GM12878 (cell line): ENCODE results near the gene USP2. TPM values are rescaled to one million over a fixed set of nuclear protein-coding genes. Genes with fewer than 3 reads are reported as not detected.
A peak's percentile ranks its signal among the peaks of the same experiment; 100 is the strongest.

Source experiments
- ATAC-seq: fragments of 200-7000 bp; cut with Tn5 transposase; 3 replicates; pipeline ENCODE4 v1.9.1; 2020; ENCODE audit warnings: mild to moderate bottlenecking, moderate library complexity
- BruUV-seq: library from RNA; stranded (reverse); fragments of 400-500 nt; replicated peaks from 2 replicates; lab custom pipeline; 2021; lab: Mats Ljungman, UMichigan
- CTCF ChIA-PET: fragments of 300-600 bp; sonication (Branson Sonifier 250); formaldehyde crosslinking; extraction: SDS; loops from one replicate; lab custom pipeline; 2021; ENCODE audit warnings: inconsistent platforms; lab: Yijun Ruan, JAX
- POLR2A ChIA-PET: fragments of 350-600 bp; formaldehyde crosslinking; extraction: SDS; loops from one replicate; lab custom pipeline; 2021; ENCODE audit warnings: inconsistent platforms; lab: Charles Lee
- RAD21 ChIA-PET: fragments of 300-600 bp; sonication (Branson Sonifier 250); formaldehyde crosslinking; loops from one replicate; lab custom pipeline; 2023; ENCODE audit warnings: antibody characterized with exemption; ENCODE audit not compliant: unreplicated experiment; lab: Charles Lee
- SMC1A ChIA-PET: fragments of 300-600 bp; sonication (Branson Sonifier 250); formaldehyde crosslinking; loops from one replicate; lab custom pipeline; 2023; ENCODE audit not compliant: unreplicated experiment, uncharacterized antibody; lab: Charles Lee
- DNase-seq: peaks from one replicate; pipeline ENCODE4 v3.0.0-alpha.2; 2011; ENCODE audit warnings: low read depth, low spot score
- FAIRE-seq: peaks from 3 replicates; lab custom pipeline; 2011; peaks lifted over from hg19 to GRCh38; lab: Jason Lieb, UNC
- H2AFZ ChIP-seq: 2 replicates; pipeline ENCODE4 v1.6.0; 2011; ENCODE audit warnings: low read depth, low read length, control low read depth; ENCODE audit not compliant: control insufficient read depth
- H3K27ac ChIP-seq: 2 replicates; pipeline ENCODE4 v1.5.1; 2011; ENCODE audit warnings: control low read depth; ENCODE audit not compliant: control insufficient read depth, insufficient read depth
- H3K27me3 ChIP-seq, 2 experiments: replicated peaks in 1 of 2; 2 replicates each; pipeline versions ENCODE4 v1.6.0 to v1.6.1; 2011; ENCODE audit warnings: low read length in 1 of 2; ENCODE audit not compliant: control insufficient read depth in 2 of 2, insufficient read depth in 2 of 2
- H3K36me3 ChIP-seq, 2 experiments: 2 replicates each; pipeline ENCODE4 v1.5.1; 2011; ENCODE audit warnings: low read length in 1 of 2; ENCODE audit not compliant: control insufficient read depth in 2 of 2, insufficient read depth in 2 of 2
- H3K4me1 ChIP-seq: 2 replicates; pipeline ENCODE4 v1.6.1; 2011; ENCODE audit warnings: mild to moderate bottlenecking, low read length, moderate library complexity, mixed read lengths; ENCODE audit not compliant: control insufficient read depth, insufficient read depth
- H3K4me2 ChIP-seq: 2 replicates; pipeline ENCODE4 v1.6.0; 2011; ENCODE audit warnings: control low read depth; ENCODE audit not compliant: control insufficient read depth, insufficient read depth
- H3K4me3 ChIP-seq: fragments of 200-600 bp; sonication (generic); 2 replicates; pipeline ENCODE4 v1.5.1; 2016
- H3K79me2 ChIP-seq: 2 replicates; pipeline ENCODE4 v1.6.0; 2011; ENCODE audit warnings: low read length; ENCODE audit not compliant: control insufficient read depth, insufficient read depth
- H3K9ac ChIP-seq: 2 replicates; pipeline ENCODE4 v1.8.0; 2011; ENCODE audit warnings: low read length, control low read depth, mixed read lengths; ENCODE audit not compliant: control insufficient read depth, insufficient read depth
- H3K9me3 ChIP-seq: replicated peaks from 3 replicates; pipeline ENCODE4 v1.5.1; 2011; ENCODE audit warnings: mild to moderate bottlenecking, low read length; ENCODE audit not compliant: control insufficient read depth, insufficient read depth
- H4K20me1 ChIP-seq: 2 replicates; pipeline ENCODE4 v1.6.0; 2011; ENCODE audit not compliant: control insufficient read depth, insufficient read depth
- MYC ChIP-seq: IDR thresholded peaks from 2 replicates; pipeline ENCODE4 v1.6.1; 2011; ENCODE audit warnings: mild to moderate bottlenecking, low read length, moderate library complexity, inconsistent platforms; ENCODE audit not compliant: insufficient read depth, insufficient replicate concordance, insufficient read length, severe bottlenecking
- NFIC ChIP-seq: IDR thresholded peaks from 2 replicates; pipeline ENCODE4 v1.6.1; 2012; ENCODE audit warnings: low read depth, mild to moderate bottlenecking, inconsistent platforms, low read length, moderate library complexity
- WGBS: methylation state at CpG from one replicate; pipeline ENCODE4 v1.1.6; 2016; ENCODE audit warnings: low lambda C conversion rate; ENCODE audit not compliant: insufficient replicate concordance, insufficient coverage; ENCODE audit errors: missing lambda C conversion rate; 5-methylcytosine and 5-hydroxymethylcytosine counted together
- in situ Hi-C: fragments of 300-500 bp; cut with MboI; formaldehyde crosslinking; loops from 9 replicates; pipeline ENCODE4 v1.14.3; 2018; ENCODE audit warnings: mixed read lengths
- intact Hi-C: fragments of 100-400 bp; cut with micrococcal nuclease; formaldehyde crosslinking; loops from one replicate; pipeline ENCODE4 v1.14.2; 2022; ENCODE audit not compliant: unreplicated experiment
- polyA plus RNA-seq, 11 experiments: library from polyadenylated mRNA; depleted of rRNA in 4 of 11; unstranded in 6 of 11; stranded (reverse) in 5 of 11; fragments of >200 nt; fragmentation: Nextera tagmentation in 4 of 11; fragmentation: Illumina TruSeq in 1 of 11; extraction: Ambion mirVana in 4 of 11; extraction: Trizol in 1 of 11; gene quantifications; 1 replicate in 1 of 11; 2 replicates in 10 of 11; pipeline versions ENCODE4 v1.2.1 to v1.2.3, GENCODE V29; 2011 to 2016; ENCODE audit warnings: inconsistent platforms in 2 of 11, missing spikeins in 2 of 11, low read depth in 1 of 11
- total RNA-seq, 4 experiments: library from RNA; depleted of rRNA in 3 of 4; stranded (reverse); fragments of >200 nt in 3 of 4; fragmentation: Illumina TruSeq in 1 of 4; extraction: Trizol in 1 of 4; gene quantifications; 2 replicates each; pipeline versions ENCODE4 v1.2.1 to v1.2.3, GENCODE V29; 2013 to 2021
- TF ChIP-seq, protein P1 (sequence below): fragments of 450-650 bp; IDR thresholded peaks from 2 replicates; pipeline ENCODE4 v1.6.1; 2018; ENCODE audit warnings: borderline replicate concordance, mild to moderate bottlenecking; ENCODE audit not compliant: partially characterized antibody

The USP2 gene
- total and polyA plus RNA-seq, 10 of the 15 experiments (the other 5 are each of a cell fraction or from before 2014, with no cell fraction given) = 0.03 to 0.13 (median 0.06) TPM; not detected in 4

DNA sequence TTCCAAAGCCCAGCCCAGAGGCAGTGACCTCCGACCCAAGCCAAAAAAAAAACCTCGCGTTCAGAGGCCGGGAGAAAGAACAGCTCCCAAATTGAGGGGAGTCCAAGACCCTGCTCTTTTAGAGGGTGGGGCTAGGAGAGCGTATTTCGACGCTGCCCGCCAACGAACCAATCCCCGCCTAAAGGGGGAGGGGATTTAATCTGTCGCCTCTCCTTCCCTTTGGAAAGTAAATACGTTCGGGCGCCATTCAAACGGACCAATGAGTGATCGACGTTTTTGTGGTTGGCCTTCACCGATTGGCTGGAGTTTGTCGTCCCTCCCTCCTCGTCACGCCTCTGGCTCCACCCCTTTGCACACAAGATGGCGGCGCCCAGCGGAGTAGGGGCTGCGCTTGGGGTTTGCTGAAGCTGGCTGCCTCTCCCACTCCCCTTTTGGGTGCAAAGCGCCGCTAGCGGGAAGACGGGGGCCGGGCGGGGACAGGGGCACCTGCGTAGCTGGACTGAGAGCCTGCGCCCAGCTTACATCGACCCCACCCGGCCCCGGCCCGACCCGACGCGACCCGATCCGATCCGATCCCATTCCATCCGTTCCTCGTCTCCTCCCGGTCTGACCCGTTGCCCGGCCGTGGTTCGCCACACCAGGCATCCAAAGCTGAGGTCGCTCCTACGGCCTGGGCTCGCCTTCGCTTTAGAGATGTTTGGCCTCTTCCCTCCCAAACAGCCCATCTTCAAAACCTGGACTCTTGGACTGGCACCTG is 47.1 kb downstream of the USP2 start, which contains the start of gene RNF26 (continued):
- TF ChIP-seq, protein P1, sequence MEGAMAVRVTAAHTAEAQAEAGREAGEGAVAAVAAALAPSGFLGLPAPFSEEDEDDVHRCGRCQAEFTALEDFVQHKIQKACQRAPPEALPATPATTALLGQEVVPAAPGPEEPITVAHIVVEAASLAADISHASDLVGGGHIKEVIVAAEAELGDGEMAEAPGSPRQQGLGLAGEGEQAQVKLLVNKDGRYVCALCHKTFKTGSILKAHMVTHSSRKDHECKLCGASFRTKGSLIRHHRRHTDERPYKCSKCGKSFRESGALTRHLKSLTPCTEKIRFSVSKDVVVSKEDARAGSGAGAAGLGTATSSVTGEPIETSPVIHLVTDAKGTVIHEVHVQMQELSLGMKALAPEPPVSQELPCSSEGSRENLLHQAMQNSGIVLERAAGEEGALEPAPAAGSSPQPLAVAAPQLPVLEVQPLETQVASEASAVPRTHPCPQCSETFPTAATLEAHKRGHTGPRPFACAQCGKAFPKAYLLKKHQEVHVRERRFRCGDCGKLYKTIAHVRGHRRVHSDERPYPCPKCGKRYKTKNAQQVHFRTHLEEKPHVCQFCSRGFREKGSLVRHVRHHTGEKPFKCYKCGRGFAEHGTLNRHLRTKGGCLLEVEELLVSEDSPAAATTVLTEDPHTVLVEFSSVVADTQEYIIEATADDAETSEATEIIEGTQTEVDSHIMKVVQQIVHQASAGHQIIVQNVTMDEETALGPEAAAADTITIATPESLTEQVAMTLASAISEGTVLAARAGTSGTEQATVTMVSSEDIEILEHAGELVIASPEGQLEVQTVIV = peak; percentile 33
- no peak; the same call in 1 of the 2 replicates for TF ChIP-seq NFIC

DNA sequence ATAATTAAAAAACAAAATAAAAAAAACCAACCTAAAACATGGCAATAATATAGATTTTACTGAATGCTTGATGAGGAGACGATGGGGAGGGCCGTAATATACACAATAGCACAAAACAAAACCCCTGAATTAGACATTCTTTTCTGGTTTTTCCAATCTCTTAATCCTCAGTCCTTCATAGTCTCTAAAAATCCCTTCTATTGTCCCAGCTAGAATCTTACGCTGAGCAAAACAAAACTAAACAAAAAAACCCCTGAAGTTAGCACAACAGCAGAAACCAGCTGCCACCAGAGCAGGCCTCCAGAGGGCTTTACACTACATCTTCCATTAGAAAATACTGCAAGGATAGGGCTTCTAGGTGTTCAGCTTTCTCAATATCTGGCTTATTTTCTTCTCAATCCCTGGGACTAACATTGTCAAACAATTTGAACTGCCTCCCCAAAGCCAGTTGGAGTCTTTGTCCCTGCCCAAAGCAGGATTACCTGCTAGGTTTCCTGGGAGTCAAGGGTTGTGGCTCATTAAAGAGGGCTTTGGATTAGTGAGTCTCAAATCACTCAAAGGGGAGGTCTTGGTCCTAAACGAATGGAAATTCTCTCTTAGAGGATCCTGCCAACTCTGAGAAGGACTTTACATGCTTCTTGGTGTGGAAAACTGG is 49.3 kb downstream of the USP2 start:
- no peak overlapping the region for H2AFZ ChIP-seq

More for the DNA sequence above, 49.3 kb downstream of the USP2 start:
- peaks cover 13% of the 10 kb centered on the region for H3K79me2 ChIP-seq
- ChIA-PET CTCF (interaction anchor here (6.1 kb wide), 1 partner anchor 10 kb away, joined by 58 read pairs; no protein-coding TSS in a partner anchor), POLR2A (interaction anchor here (1.2 kb wide), 1 partner anchor 11 kb away, joined by 3 read pairs; no protein-coding TSS in a partner anchor), SMC1A (interaction anchor here (1.2 to 1.4 kb wide), 2 partner anchors 9 to 11 kb away, joined by 4 read pairs; no protein-coding TSS in a partner anchor), RAD21 (interaction anchor here (1.6 kb wide), 1 partner anchor 11 kb away, joined by 3 read pairs; no protein-coding TSS in a partner anchor)
- no peak for DNase-seq
- TF ChIP-seq MYC = no peak
- no peaks in the 10 kb centered on the region for H4K20me1 ChIP-seq
- no peak for FAIRE-seq
- intact Hi-C loops = no loop called here
- ATAC-seq = no peak
- H3K9me3 ChIP-seq = no peaks in the 10 kb centered on the region
- BruUV-seq = no TSS peak
- no peak overlapping the region for H3K4me3 ChIP-seq
- H3K36me3 ChIP-seq = no peaks in the 10 kb centered on the region
- WGBS = 59% methylated on average over 4 of the region's 4 CpGs
- no peaks in the 10 kb centered on the region for H3K27me3 ChIP-seq
- no peak overlapping the region for H3K27ac ChIP-seq
- in situ Hi-C loops = no loop called here
- H3K4me2 ChIP-seq = no peak overlapping the region
- no peak overlapping the region for H3K9ac ChIP-seq
- peaks cover 12% of the 10 kb centered on the region for H3K4me1 ChIP-seq
